Common myeloid progenitor, CD34-positive (primary cell): ENCODE results near the gene SMO.
"Not testable (repeated sequence)": the region's sequence is repeated elsewhere in the genome, so short reads cannot be mapped to it uniquely, and the experiment has no call there.

Experiments
- CTCF ChIA-PET: fragments of 350-600 bp; sonication (Branson Sonifier 250); formaldehyde crosslinking; loops from one replicate; lab custom pipeline; 2021; ENCODE audit warnings: antibody characterized with exemption; lab: Charles Lee
- POLR2A ChIA-PET: fragments of 350-600 bp; sonication (Branson Sonifier 250); formaldehyde crosslinking; loops from one replicate; lab custom pipeline; 2021; ENCODE audit warnings: antibody characterized with exemption; lab: Charles Lee
- DNase-seq, 3 donors: peaks; one replicate each; pipeline versions ENCODE4 v3.0.0 to v3.0.0-alpha.2; 2013
- H3K27ac ChIP-seq, 2 experiments: 1 replicate in 1 of 2; 2 replicates in 1 of 2; pipeline ENCODE4 v1.7.0; 2013; ENCODE audit warnings: inconsistent platforms in 2 of 2, low read length in 2 of 2, mild to moderate bottlenecking in 2 of 2, low read depth in 1 of 2, moderate library complexity in 1 of 2; ENCODE audit not compliant: severe bottlenecking in 2 of 2, insufficient read depth in 1 of 2, poor library complexity in 1 of 2
- H3K27me3 ChIP-seq, 5 experiments: replicated peaks in 2 of 5; 1 replicate in 3 of 5; 2 replicates in 2 of 5; pipeline versions ENCODE4 v1.6.1 to v1.7.0; 2013; ENCODE audit warnings: low read length in 4 of 5, mild to moderate bottlenecking in 2 of 5, moderate library complexity in 2 of 5, inconsistent platforms in 1 of 5; ENCODE audit not compliant: insufficient read depth in 5 of 5, control insufficient read depth in 4 of 5
- H3K36me3 ChIP-seq, 4 experiments: 1 replicate in 2 of 4; 2 replicates in 2 of 4; pipeline versions ENCODE4 v1.6.1 to v1.7.0; 2013; ENCODE audit warnings: low read length in 3 of 4, control low read depth in 1 of 4, mild to moderate bottlenecking in 1 of 4; ENCODE audit not compliant: control insufficient read depth in 4 of 4, insufficient read depth in 4 of 4
- H3K4me1 ChIP-seq, 4 experiments: 1 replicate in 3 of 4; 2 replicates in 1 of 4; pipeline versions ENCODE4 v1.6.1 to v1.7.1; 2013; ENCODE audit warnings: low read length in 3 of 4, mild to moderate bottlenecking in 3 of 4, control low read depth in 1 of 4, inconsistent platforms in 1 of 4, moderate library complexity in 1 of 4; ENCODE audit not compliant: control insufficient read depth in 4 of 4, insufficient read depth in 4 of 4; ENCODE audit errors: control extremely low read depth in 1 of 4
- H3K4me3 ChIP-seq, 7 experiments: 1 replicate in 4 of 7; 2 replicates in 3 of 7; pipeline versions ENCODE4 v1.5.1 to v1.7.0; 2013; ENCODE audit warnings: mild to moderate bottlenecking in 7 of 7, low read length in 6 of 7, moderate library complexity in 6 of 7, inconsistent platforms in 2 of 7, low read depth in 2 of 7, control low read depth in 1 of 7; ENCODE audit not compliant: insufficient read depth in 4 of 7, control insufficient read depth in 1 of 7; ENCODE audit errors: extremely low read depth in 1 of 7
- H3K9me3 ChIP-seq, 5 experiments: 1 replicate in 4 of 5; 2 replicates in 1 of 5; pipeline versions ENCODE4 v1.6.1 to v1.7.1; 2013; ENCODE audit warnings: low read length in 4 of 5, mild to moderate bottlenecking in 2 of 5, inconsistent platforms in 1 of 5, low read depth in 1 of 5, moderate library complexity in 1 of 5; ENCODE audit not compliant: control insufficient read depth in 4 of 5, insufficient read depth in 2 of 5; ENCODE audit errors: control extremely low read depth in 1 of 5
- WGBS: methylation state at CpG from one replicate; pipeline ENCODE4 v1.1.5; 2013; ENCODE audit not compliant: insufficient coverage; 5-methylcytosine and 5-hydroxymethylcytosine counted together

SMO gene

GRCh38 chr7:129169171-129169671 lies 19.2 kb upstream of the SMO start:
- H3K4me3 ChIP-seq: peak overlapping the region; percentile 50 to 85 (median 73)
- H3K9me3 ChIP-seq: no peaks in the 10 kb centered on the region
- ChIA-PET POLR2A (no interaction called here), CTCF (interaction anchor here (1.1 to 14.5 kb wide), 5 partner anchors 9 to 49 kb away, joined by 4 to 170 read pairs (median 14); no protein-coding TSS in a partner anchor)
- H3K27me3 ChIP-seq: no peaks in the 10 kb centered on the region
- WGBS: under 1% methylated on average over 42 of the region's 47 CpGs
- DNase-seq: peak in 2 of 3 donors; percentile 46 to 65
- peaks cover 3 to 18% (median 14%) of the 10 kb centered on the region in 4 experiments for H3K4me1 ChIP-seq
- H3K36me3 ChIP-seq: peaks cover 0 to 33% (median 16%) of the 10 kb centered on the region in 4 experiments
- H3K27ac ChIP-seq: peak overlapping the region in 1 of 2 experiments; percentile 73

DNA sequence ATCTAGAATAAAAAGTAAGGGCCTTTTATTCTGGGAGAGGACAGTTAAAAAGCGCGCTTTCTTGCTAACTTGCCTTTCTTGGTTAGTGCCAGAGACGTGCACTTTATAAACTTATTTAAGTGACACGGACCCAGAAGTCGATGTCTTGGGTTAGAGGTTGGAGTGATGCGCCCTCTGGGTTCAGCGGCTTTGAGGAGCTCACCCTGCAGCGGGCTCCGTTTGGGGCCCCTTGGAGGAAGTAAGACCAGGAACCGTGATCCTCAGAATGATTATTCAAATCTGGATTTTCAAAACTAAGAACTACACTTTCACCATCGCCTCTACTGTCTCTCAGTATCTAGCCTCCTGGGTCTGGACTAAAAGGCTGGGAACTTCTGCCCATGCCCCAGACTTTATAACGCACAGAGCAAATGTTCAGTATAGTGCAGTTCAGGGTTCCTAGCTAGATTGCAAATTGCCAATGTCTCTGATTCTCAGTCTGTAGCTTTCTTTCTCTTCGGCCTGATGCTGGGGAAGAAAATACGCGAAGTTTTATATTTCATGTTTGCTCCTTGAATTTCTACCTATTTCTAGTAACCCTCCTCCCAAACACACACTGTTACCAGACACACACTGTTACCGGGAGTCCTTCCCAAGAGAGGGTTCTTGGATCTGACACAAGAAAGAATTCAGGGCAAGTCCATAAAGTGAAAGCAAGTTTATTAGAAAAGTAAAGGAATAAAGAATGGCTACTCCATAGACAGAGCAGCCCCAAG lies 18.6 kb upstream of the SMO start:
- peaks cover 0 to 29% (median 14%) of the 10 kb centered on the region in 4 experiments for H3K36me3 ChIP-seq
- CTCF ChIA-PET: interaction anchor here (1.1 to 14.5 kb wide), 5 partner anchors 10 to 48 kb away, joined by 4 to 170 read pairs (median 14); no protein-coding TSS in a partner anchor
- no peaks in the 10 kb centered on the region for H3K27me3 ChIP-seq
- peak overlapping the region; percentile 50 to 85 (median 73) for H3K4me3 ChIP-seq
- H3K27ac ChIP-seq: peak overlapping the region in 1 of 2 experiments; percentile 73
- POLR2A ChIA-PET: interaction anchor here (1.0 kb wide), 1 partner anchor 19 kb away, joined by 3 read pairs; the partner anchor contains the start of gene SMO
- DNase-seq: peak in 2 of 3 donors; percentile 71 to 76
- peaks cover 3 to 18% (median 14%) of the 10 kb centered on the region in 4 experiments for H3K4me1 ChIP-seq
- no peaks in the 10 kb centered on the region for H3K9me3 ChIP-seq
- WGBS: 16% methylated on average over 13 of the region's 16 CpGs

- ChIA-PET POLR2A (interaction anchor here (1.0 kb wide), 1 partner anchor 18 kb away, joined by 3 read pairs; the partner anchor contains the start of gene SMO), CTCF (interaction anchor here (1.1 to 14.5 kb wide), 2 partner anchors 15 to 39 kb away, joined by 4 to 170 read pairs; no protein-coding TSS in a partner anchor)
Measured at GRCh38 chr7:129170441-129171021, 17.9 kb upstream of the SMO start.

GRCh38 chr7:129173861-129174260 lies 14.6 kb upstream of the SMO start:
- 100% methylated on average over 2 of the region's 7 CpGs for WGBS

More at GRCh38 chr7:129170441-129171021, 17.9 kb upstream of the SMO start:
- Histone ChIP-seq H3K27me3 (no peaks in the 10 kb centered on the region), H3K36me3 (peaks cover 0 to 24% (median 11%) of the 10 kb centered on the region in 4 experiments), H3K9me3 (no peaks in the 10 kb centered on the region), H3K4me3 (peak overlapping the region in 1 of 7 experiments; percentile 74), H3K4me1 (peaks cover 3 to 18% (median 14%) of the 10 kb centered on the region in 4 experiments), H3K27ac (no peak overlapping the region)
- WGBS: 90% methylated on average over 11 of the region's 11 CpGs
- no peak for DNase-seq

DNA sequence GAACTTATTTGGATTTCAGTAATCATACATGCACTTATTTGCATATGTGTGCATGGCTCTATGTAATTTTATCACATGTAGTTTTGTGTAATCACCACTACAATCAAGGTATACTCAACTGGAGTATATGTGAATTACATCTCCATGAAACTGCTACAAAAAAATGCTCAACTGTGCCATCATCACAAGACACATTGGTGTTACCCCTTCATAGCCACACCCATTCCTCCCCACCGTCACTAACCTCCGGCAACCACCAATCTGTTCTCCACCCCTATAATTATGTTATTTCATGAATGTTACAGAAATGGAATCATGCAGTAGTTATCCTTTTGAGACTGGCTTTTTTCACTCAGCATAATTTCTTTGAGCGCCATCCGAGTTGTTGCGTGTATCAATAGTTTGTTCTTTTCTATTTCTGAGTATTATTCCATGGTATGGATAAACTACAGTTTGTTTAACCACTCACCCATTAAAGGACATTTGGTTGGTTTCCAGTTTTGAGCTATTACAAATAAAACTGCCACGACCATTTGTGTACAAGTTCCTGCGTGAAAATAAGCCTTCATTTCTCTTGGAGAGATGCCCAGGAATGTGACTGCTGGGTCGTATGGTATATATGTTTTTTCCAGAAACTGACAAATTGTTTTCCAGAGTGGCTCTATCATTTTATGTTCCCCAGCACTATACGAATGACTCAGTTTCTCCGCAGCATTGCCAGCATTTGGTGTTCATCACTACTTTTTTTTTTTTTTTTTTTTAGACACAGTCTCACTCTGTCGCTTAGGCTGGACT lies 11.3 kb upstream of the SMO start:
- CTCF ChIA-PET: interaction anchor here (0.7 to 1.5 kb wide), 3 partner anchors 10 to 34 kb away, joined by 3 read pairs; no protein-coding TSS in a partner anchor

More at GRCh38 chr7:129173861-129174260, 14.6 kb upstream of the SMO start:
- H3K27ac ChIP-seq, DNase-seq, POLR2A ChIA-PET, H3K36me3 ChIP-seq, H3K4me3 ChIP-seq, H3K27me3 ChIP-seq, H3K9me3 ChIP-seq: not testable (repeated sequence)
- peaks cover 3 to 15% (median 11%) of the 10 kb centered on the region in 4 experiments for H3K4me1 ChIP-seq
- CTCF ChIA-PET: interaction anchor here (0.7 to 1.0 kb wide), 2 partner anchors 10 to 1871 kb away, joined by 3 to 4 read pairs; no protein-coding TSS in a partner anchor

GRCh38 chr7:129184981-129185670 lies 3.3 kb upstream of the SMO start:
- WGBS: 88% methylated on average over 5 of the region's 6 CpGs
- POLR2A ChIA-PET: no interaction called here
- no peak overlapping the region for H3K4me3 ChIP-seq
- H3K9me3 ChIP-seq: no peaks in the 10 kb centered on the region
- no peak overlapping the region for H3K27ac ChIP-seq
- peaks cover 0 to 17% (median 15%) of the 10 kb centered on the region in 4 experiments for H3K4me1 ChIP-seq
- CTCF ChIA-PET: interaction anchor here (0.8 kb wide), 1 partner anchor 15 kb away, joined by 4 read pairs; no protein-coding TSS in a partner anchor
- H3K36me3 ChIP-seq: no peaks in the 10 kb centered on the region
- DNase-seq: no peak
- peaks cover 0 to 3% (median 0%) of the 10 kb centered on the region in 5 experiments for H3K27me3 ChIP-seq

More for the DNA sequence above, 11.3 kb upstream of the SMO start:
- POLR2A ChIA-PET: no interaction called here
- Histone ChIP-seq H3K36me3 (no peaks in the 10 kb centered on the region), H3K9me3 (peaks cover 0 to 1% (median 0%) of the 10 kb centered on the region in 5 experiments), H3K27me3 (no peaks in the 10 kb centered on the region), H3K4me1 (no peaks in the 10 kb centered on the region), H3K4me3 (no peak overlapping the region), H3K27ac (no peak overlapping the region)
- DNase-seq: peak in 2 of 3 donors; percentile 24 to 50
- WGBS: 92% methylated on average over 5 of the region's 11 CpGs
